Muscle layer of colon (tissue), 2 donors: ENCODE results near the gene MCTP2.

ENCODE experiments used
- H3K27ac ChIP-seq: one replicate; pipeline ENCODE4 v1.7.0; 2013; ENCODE audit warnings: low read depth, mild to moderate bottlenecking, low read length, moderate library complexity
- H3K27me3 ChIP-seq, 2 donors: one replicate each; pipeline ENCODE4 v1.7.0; 2013; ENCODE audit warnings: low read length in 2 of 2, mild to moderate bottlenecking in 2 of 2; ENCODE audit not compliant: insufficient read depth in 2 of 2, control insufficient read depth in 1 of 2
- H3K36me3 ChIP-seq: one replicate; pipeline ENCODE4 v1.7.0; 2013; ENCODE audit warnings: mild to moderate bottlenecking, low read length; ENCODE audit not compliant: insufficient read depth
- H3K4me1 ChIP-seq: one replicate; pipeline ENCODE4 v1.7.0; 2013; ENCODE audit warnings: mild to moderate bottlenecking, low read length; ENCODE audit not compliant: insufficient read depth
- H3K4me3 ChIP-seq, 2 donors: one replicate each; pipeline ENCODE4 v1.7.0; 2013; ENCODE audit warnings: low read length in 2 of 2, low read depth in 1 of 2, mild to moderate bottlenecking in 1 of 2, moderate library complexity in 1 of 2
- H3K9ac ChIP-seq: one replicate; pipeline ENCODE4 v1.7.0; 2013; ENCODE audit warnings: low read length
- H3K9me3 ChIP-seq: one replicate; pipeline ENCODE4 v1.7.0; 2013; ENCODE audit warnings: mild to moderate bottlenecking, low read length
- donor health status: abdominal sarcoma.
- donor health status: Adenocarcinoma of cecum.

MCTP2 gene

DNA sequence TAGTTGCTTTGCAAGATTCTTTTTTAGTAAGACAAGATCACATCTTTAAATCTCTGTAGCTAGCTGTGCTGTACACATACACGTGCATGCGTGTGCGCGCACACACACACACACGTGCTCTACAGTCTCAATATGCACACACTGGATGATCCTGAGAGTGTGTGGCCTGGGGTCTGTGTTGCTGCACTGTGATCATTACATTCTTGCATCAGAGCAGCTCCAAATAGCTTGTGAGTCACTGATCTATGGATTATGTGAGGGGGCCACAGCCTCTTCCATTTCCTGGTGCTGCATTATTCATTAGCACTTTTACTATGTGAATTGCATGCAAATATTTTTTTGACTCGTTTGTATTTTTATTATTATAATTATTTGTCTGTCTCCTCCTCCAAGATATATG lies 34.6 kb downstream of the MCTP2 start:
- Histone ChIP-seq H3K27ac (no peak overlapping the region), H3K36me3 (no peaks in the 10 kb centered on the region), H3K4me1 (no peaks in the 10 kb centered on the region), H3K9me3 (no peaks in the 10 kb centered on the region), H3K9ac (no peak overlapping the region), H3K27me3 (no peaks in the 10 kb centered on the region), H3K4me3 (no peak overlapping the region)

DNA sequence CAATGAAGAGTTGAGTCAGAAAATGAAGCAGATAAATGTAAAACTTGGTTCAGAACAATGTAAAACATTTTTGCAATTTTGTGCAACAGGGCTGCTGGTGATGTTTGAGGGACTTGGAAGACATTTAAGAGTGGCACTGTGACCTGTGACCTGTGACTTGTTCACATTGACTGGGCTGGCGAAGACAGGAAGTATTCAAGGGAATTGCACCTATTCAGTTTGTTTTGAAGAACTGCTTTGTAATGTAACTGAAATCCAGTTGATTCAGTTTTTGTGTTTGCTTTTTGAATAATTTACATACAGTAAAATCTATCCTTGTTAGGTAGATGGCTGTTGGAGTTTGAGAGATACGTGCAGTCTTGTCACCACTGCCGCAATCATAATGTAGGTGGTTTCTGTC lies 35.4 kb downstream of the MCTP2 start:
- H3K9me3 ChIP-seq = no peaks in the 10 kb centered on the region
- no peaks in the 10 kb centered on the region for H3K36me3 ChIP-seq
- no peaks in the 10 kb centered on the region for H3K4me1 ChIP-seq
- H3K27ac ChIP-seq = no peak overlapping the region
- no peaks in the 10 kb centered on the region for H3K27me3 ChIP-seq
- no peak overlapping the region for H3K9ac ChIP-seq
- H3K4me3 ChIP-seq = no peak overlapping the region

DNA sequence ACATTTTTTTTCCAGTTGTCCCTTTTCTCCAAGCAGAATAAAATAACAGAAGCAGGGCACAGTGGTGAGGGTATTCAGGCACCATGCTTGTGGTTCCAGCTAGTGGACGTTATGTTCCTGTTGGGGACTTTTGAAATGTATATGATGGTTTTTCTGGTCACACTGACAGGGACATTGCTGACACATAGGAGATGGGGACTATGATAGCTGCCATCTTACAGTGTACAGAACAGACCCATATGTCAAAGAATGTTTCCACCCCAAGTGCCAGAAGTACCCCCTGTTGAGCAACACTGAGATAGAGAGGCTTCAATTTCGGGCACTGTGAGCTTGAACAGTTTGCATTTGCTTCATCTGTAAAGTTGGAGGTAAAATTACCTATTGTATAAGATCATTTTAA lies 38.6 kb downstream of the MCTP2 start:
- Histone ChIP-seq H3K27ac (no peak overlapping the region), H3K9me3 (no peaks in the 10 kb centered on the region), H3K4me3 (no peak overlapping the region), H3K4me1 (no peaks in the 10 kb centered on the region), H3K36me3 (no peaks in the 10 kb centered on the region), H3K27me3 (no peaks in the 10 kb centered on the region), H3K9ac (no peak overlapping the region)

DNA sequence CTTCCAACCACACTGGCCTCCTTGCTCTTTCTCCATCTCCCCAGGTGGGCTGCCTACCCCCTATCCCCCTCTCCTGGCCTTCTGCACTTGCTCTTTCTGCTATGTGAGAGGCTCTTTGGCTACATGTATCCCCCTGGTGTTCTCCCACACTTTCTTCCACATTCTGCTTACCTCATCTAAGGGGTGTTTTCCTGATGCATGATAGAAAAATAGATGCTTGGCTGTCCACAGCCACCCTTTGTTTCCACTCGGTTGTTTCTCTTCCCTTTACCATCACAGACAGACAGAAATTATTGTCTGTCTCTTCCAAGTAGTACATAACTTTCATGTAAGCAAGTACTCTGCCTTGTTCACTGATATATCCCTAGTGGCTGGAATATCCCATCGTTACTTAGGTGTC lies 39.2 kb downstream of the MCTP2 start:
- Histone ChIP-seq H3K4me1 (no peaks in the 10 kb centered on the region), H3K4me3 (no peak overlapping the region), H3K36me3 (no peaks in the 10 kb centered on the region), H3K9me3 (no peaks in the 10 kb centered on the region), H3K27me3 (no peaks in the 10 kb centered on the region), H3K27ac (no peak overlapping the region), H3K9ac (no peak overlapping the region)

DNA sequence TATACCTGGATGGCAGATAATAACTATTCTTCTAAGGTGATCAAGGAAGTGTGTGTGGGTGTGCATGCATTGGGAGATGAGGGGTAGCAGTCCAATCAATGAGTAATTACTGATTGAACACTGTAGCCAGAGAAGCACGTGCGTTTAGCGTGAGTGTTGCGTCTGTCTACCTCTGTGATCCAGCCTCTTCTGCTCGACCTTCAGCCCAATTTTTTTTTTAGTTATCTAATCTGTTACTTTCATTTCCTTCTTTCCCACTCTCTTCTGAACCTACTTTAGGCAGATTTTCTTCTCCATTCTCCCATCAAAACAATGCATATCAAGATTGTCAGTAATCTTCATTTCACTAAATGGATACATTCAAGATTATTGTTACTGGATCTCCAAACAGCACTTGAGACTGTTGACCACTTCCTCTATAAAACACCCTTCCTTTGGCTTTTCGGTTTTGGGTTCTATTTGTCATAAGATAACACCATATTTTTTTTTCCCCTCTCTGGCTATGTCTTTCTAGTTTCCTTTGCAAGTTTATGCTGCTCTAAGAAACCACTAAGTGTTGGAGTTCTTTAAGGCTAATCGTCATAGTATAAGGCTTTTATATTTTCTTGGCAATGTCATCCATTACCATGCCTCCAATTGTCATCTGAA lies 41.0 kb downstream of the MCTP2 start:
- no peaks in the 10 kb centered on the region for H3K4me1 ChIP-seq
- no peak overlapping the region for H3K4me3 ChIP-seq
- no peaks in the 10 kb centered on the region for H3K27me3 ChIP-seq
- no peaks in the 10 kb centered on the region for H3K36me3 ChIP-seq
- H3K9me3 ChIP-seq = no peaks in the 10 kb centered on the region
- H3K27ac ChIP-seq = no peak overlapping the region
- H3K9ac ChIP-seq = no peak overlapping the region

DNA sequence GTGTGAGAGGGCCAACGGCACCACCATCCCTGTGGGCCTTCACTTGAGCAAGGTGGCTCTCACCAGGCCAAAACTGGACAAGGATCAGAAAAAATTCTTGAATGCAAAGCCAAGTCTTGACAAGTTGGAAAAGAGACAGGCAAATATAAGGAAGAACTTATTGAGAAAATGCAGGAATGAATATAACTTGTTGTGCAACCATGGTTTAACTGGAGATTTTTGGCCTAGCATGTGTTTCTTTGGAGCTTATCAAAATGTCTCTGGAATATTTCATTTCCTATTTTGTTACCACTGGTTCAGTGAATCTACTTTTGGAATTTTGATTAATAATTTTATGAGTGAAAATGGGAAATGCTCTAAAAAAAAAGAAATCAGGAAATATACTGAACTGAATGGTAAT lies 42.5 kb downstream of the MCTP2 start:
- Histone ChIP-seq H3K27ac (no peak overlapping the region), H3K4me3 (no peak overlapping the region), H3K9me3 (no peaks in the 10 kb centered on the region), H3K36me3 (no peaks in the 10 kb centered on the region), H3K27me3 (no peaks in the 10 kb centered on the region), H3K9ac (no peak overlapping the region), H3K4me1 (no peaks in the 10 kb centered on the region)

DNA sequence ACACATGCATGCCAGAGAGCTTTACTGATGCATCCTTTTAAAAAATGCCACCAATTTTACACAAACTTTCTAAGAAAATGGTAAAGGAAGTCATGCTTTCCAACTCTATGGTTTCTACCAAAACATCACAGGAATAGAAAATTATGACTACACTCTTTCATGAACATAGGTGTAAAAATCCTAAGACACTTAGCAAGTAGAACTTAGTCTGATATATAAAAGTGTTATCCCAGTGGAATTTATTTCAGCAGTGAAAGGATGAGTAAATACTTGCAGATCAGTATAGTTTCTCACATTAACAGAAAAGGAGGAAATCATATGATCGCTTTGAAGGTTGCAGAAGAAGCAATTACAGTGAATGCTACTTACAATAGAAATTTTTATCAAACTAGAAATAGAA lies 43.4 kb downstream of the MCTP2 start:
- no peaks in the 10 kb centered on the region for H3K27me3 ChIP-seq
- H3K4me1 ChIP-seq = no peaks in the 10 kb centered on the region
- no peaks in the 10 kb centered on the region for H3K36me3 ChIP-seq
- H3K9me3 ChIP-seq = no peaks in the 10 kb centered on the region
- H3K27ac ChIP-seq = no peak overlapping the region
- H3K9ac ChIP-seq = no peak overlapping the region
- no peak overlapping the region for H3K4me3 ChIP-seq

DNA sequence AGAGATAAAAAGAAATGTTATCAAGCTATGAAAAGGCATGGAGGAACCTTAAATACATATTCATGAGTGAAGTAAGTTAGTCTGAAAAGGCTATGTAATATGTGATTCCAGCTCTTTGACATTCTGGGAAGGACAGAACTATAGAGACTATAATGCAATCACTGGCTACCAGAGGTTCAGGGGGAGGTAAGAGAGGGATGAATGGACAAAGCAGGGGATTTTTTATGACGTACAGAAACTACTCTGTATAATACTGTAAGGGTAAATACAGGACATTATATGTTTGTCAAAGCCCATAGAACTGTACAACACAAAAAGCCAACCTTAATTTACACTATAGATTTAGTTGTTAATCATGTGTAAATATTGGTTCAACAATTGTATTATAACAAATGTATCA lies 46.1 kb downstream of the MCTP2 start:
- H3K9ac ChIP-seq = no peak overlapping the region
- no peak overlapping the region for H3K27ac ChIP-seq
- H3K4me1 ChIP-seq = no peaks in the 10 kb centered on the region
- H3K27me3 ChIP-seq = no peaks in the 10 kb centered on the region
- H3K4me3 ChIP-seq = no peak overlapping the region
- no peaks in the 10 kb centered on the region for H3K36me3 ChIP-seq
- no peaks in the 10 kb centered on the region for H3K9me3 ChIP-seq

DNA sequence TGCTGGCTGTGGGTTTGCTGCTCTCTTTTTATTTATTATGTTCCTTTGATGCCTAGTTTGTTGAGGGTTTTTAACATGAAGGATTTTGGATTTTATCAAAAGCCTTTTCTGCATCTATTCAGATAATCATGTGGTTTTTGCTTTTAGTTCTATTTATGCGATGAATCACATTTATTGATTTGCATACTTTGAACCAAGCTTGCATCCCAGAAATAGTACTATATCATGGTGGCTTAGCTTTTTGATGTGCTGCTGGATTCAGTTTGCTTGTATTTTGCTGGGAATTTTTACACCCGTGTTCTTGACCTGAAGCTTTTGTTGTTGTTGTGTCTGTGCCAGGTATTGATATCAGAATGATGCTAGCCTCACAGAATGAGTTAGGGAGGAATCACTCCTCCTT lies 48.4 kb downstream of the MCTP2 start:
- Histone ChIP-seq H3K27ac (no peak overlapping the region), H3K9ac (no peak overlapping the region), H3K9me3 (no peaks in the 10 kb centered on the region), H3K4me3 (no peak overlapping the region), H3K27me3 (no peaks in the 10 kb centered on the region), H3K4me1 (no peaks in the 10 kb centered on the region), H3K36me3 (no peaks in the 10 kb centered on the region)

DNA sequence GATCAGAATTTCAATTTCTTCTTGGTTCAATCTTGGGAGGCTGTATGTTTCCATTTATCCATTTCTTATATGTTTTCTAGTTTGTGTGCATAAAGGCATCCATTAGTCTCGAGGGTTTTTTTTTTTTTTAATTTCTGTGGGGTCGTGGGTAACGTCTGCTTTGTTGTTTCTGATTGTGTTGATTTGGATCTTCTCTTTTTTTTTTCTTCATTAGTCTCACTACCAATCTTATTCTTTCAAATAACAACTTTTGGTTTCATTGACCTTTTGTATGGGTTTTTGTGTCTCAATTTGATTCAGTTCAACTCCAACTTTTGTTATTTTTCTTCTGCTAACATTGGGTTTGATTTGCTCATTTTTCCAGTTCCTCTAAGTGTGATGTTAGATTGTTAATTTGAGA lies 48.9 kb downstream of the MCTP2 start:
- Histone ChIP-seq H3K27ac (no peak overlapping the region), H3K9me3 (no peaks in the 10 kb centered on the region), H3K9ac (no peak overlapping the region), H3K36me3 (no peaks in the 10 kb centered on the region), H3K27me3 (no peaks in the 10 kb centered on the region), H3K4me3 (no peak overlapping the region), H3K4me1 (no peaks in the 10 kb centered on the region)

DNA sequence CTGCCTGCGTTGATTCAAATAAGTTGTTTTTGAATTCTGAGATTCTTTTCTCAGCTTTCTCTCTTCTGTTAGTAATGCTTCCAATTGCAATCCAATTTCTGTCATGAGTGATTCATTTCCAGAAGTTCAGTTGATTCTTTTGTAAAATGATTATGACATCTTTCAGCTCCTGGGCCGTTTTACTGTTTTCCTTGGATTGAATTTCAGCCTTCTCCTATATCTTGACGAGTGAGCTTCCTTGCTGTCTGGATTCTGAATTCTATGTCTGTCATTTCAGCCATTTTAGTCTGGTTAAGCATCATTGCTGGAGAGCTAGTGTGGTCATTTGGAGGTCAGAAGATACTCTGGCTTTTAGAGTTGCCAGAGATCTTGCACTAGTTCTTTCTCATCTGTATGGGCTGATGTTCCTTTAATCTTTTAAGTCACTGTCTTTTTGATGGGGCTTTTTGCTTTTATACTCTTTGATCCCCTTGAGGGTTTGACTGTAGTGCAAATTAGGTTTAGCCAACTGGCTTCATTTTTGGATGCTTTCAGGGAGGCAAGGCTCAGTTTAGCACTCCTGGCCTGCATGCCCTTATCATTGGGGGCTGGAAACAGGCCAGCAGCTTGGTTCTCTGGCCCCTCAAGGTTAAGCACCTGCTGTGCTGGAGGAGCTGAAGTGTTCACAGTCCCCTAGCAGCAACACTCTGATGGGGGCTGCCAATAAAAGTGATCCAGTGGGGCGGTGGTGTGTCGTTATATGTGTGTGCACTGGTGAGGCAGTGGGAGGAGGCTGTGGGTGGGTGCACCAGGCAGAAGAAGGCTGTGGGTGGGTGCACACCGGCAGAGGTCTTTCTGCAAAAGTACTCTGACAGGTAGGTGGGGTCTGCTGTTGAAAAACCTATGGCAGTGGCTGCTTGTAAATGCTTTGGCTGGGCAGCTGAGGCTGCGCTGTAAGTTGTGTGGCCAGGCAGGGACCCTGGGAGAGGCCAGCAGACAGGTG lies 51.2 kb downstream of the MCTP2 start:
- H3K4me3 ChIP-seq = no peak overlapping the region
- H3K9me3 ChIP-seq = no peaks in the 10 kb centered on the region
- H3K4me1 ChIP-seq = no peaks in the 10 kb centered on the region
- no peak overlapping the region for H3K9ac ChIP-seq
- no peaks in the 10 kb centered on the region for H3K27me3 ChIP-seq
- H3K27ac ChIP-seq = no peak overlapping the region
- H3K36me3 ChIP-seq = no peaks in the 10 kb centered on the region

DNA sequence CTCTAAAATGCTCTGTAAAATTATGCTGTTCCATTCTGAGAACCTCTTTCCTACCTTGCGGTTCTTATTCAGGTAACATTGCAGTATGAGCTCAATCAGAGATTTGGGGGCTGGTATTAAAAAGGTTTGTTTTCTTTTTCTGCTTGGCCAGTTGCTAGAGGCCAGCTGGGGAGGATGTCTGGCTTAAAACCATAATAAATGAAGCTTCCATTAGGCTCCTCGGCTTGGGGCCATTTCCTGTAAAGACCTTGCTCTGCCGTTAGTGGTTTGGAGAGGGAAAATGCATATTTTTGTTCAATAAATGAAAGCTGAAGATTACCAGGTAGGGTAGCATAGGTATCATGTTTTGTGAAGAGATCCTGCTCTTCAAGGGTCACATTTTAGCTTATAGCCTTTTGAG lies 55.2 kb downstream of the MCTP2 start:
- no peaks in the 10 kb centered on the region for H3K36me3 ChIP-seq
- H3K4me3 ChIP-seq = no peak overlapping the region
- no peak overlapping the region for H3K9ac ChIP-seq
- H3K27ac ChIP-seq = no peak overlapping the region
- no peaks in the 10 kb centered on the region for H3K27me3 ChIP-seq
- H3K4me1 ChIP-seq = no peaks in the 10 kb centered on the region
- no peaks in the 10 kb centered on the region for H3K9me3 ChIP-seq
